Calu3 (cell line): Measurements from ENCODE around the gene ANTXR2. TPM values are rescaled to one million over a fixed set of nuclear protein-coding genes. Genes with fewer than 3 reads are reported as not detected.

Experiments used
- BruUV-seq: library from RNA; stranded (reverse); fragments of 400-500 nt; replicated peaks from 2 replicates; lab custom pipeline; 2021; lab: Mats Ljungman, UMichigan
- CTCF ChIA-PET: fragments of 300-600 bp; sonication (Branson Sonifier 250); formaldehyde crosslinking; loops from one replicate; lab custom pipeline; 2022; ENCODE audit warnings: antibody characterized with exemption; lab: Charles Lee
- DNase-seq: peaks from one replicate; pipeline ENCODE4 v3.0.0; 2022
- H3K27ac Mint-ChIP-seq: one replicate; pipeline ENCODE4 v1.8.0; 2022; ENCODE audit warnings: mixed read lengths; ENCODE audit not compliant: unreplicated experiment
- H3K27me3 Mint-ChIP-seq: one replicate; pipeline ENCODE4 v1.8.0; 2022; ENCODE audit warnings: mixed read lengths; ENCODE audit not compliant: unreplicated experiment
- H3K36me3 Mint-ChIP-seq: one replicate; pipeline ENCODE4 v1.8.0; 2022; ENCODE audit warnings: mild to moderate bottlenecking, moderate library complexity, mixed read lengths; ENCODE audit not compliant: insufficient read depth, unreplicated experiment
- H3K4me1 Mint-ChIP-seq: one replicate; pipeline ENCODE4 v1.8.0; 2022; ENCODE audit warnings: mild to moderate bottlenecking, low read depth, mixed read lengths; ENCODE audit not compliant: unreplicated experiment
- H3K4me3 Mint-ChIP-seq: one replicate; pipeline ENCODE4 v1.8.0; 2022; ENCODE audit warnings: mild to moderate bottlenecking, low read depth, moderate library complexity, mixed read lengths; ENCODE audit not compliant: unreplicated experiment
- H3K9me3 Mint-ChIP-seq: one replicate; pipeline ENCODE4 v1.8.0; 2022; ENCODE audit warnings: low read depth, mixed read lengths; ENCODE audit not compliant: unreplicated experiment
- intact Hi-C: fragments of 100-400 bp; cut with micrococcal nuclease; formaldehyde crosslinking; loops from one replicate; pipeline ENCODE4 v1.10.0; 2022; ENCODE audit not compliant: unreplicated experiment
- total RNA-seq: library from RNA; stranded (reverse); gene quantifications from 2 replicates; pipeline ENCODE4 v1.2.3, GENCODE V29; 2022
- TF ChIP-seq, protein P1 (sequence below): fragments of 200-600 bp; IDR thresholded peaks from one replicate; pipeline ENCODE4 v1.8.0; 2022; ENCODE audit warnings: antibody characterized with exemption; ENCODE audit not compliant: unreplicated experiment

ANTXR2 gene
- total RNA-seq, 1 experiment from 2014 or later: 23.6 TPM

DNA sequence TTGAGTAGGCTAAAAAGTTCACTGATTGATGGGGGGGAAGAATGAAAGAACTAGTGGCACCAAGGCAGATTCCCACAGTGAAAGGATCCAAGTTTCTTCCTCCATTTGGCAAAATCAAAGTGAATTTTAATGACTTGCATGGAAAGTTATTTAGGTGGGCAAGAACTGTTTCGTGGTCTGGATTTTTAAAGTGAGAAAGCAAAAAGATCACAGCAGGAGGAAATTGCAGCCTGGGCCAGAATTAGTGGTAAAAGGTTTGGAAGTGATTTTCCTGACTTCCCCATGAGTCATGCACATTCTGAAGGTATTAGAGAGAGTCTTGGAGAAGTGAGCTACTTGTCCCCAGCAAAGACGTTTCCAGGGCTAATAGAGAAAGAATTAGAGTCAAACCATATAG is 207.8 kb downstream of the ANTXR2 start:
- no peaks in the 10 kb centered on the region for H3K36me3 Mint-ChIP-seq
- CTCF ChIA-PET: no interaction called here
- intact Hi-C loops: no loop called here
- TF ChIP-seq, protein P1, sequence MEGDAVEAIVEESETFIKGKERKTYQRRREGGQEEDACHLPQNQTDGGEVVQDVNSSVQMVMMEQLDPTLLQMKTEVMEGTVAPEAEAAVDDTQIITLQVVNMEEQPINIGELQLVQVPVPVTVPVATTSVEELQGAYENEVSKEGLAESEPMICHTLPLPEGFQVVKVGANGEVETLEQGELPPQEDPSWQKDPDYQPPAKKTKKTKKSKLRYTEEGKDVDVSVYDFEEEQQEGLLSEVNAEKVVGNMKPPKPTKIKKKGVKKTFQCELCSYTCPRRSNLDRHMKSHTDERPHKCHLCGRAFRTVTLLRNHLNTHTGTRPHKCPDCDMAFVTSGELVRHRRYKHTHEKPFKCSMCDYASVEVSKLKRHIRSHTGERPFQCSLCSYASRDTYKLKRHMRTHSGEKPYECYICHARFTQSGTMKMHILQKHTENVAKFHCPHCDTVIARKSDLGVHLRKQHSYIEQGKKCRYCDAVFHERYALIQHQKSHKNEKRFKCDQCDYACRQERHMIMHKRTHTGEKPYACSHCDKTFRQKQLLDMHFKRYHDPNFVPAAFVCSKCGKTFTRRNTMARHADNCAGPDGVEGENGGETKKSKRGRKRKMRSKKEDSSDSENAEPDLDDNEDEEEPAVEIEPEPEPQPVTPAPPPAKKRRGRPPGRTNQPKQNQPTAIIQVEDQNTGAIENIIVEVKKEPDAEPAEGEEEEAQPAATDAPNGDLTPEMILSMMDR: no peak
- DNase-seq: no peak
- no peaks in the 10 kb centered on the region for H3K27me3 Mint-ChIP-seq
- no peak overlapping the region for H3K27ac Mint-ChIP-seq
- no peaks in the 10 kb centered on the region for H3K4me1 Mint-ChIP-seq
- H3K9me3 Mint-ChIP-seq: no peaks in the 10 kb centered on the region
- no peak overlapping the region for H3K4me3 Mint-ChIP-seq
- BruUV-seq: no TSS peak

DNA sequence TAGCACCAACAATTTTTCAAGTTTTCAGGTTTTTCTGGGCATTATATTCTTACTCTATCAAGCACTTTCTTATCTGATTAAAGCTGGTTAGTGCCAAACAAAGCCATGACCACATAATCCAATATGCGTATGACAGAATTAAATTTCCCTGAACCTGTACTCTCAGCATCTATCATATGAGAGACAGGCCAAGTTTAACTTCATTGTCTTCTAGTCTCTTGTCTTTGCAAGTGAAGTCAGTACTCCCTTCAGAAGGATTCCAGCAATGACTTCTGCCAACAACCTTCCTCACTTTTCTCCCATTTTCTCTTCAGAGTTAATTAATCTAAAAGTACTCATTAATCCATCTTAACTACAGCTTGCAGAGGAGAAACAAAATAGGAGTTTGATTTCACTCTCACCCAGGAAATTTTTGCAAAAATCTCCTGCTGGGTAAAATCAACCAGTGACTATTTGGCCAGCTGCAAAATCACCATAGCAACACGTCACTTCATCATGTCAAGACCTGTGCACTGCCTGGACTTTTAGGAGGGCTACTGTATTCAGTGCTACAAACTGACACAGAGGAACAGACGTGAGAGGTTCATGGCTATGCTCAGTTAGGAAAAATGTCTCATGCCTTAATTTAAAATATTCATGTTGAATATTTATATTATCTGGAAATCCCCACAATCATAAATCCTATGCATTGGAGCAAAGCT is 208.4 kb downstream of the ANTXR2 start:
- CTCF ChIA-PET: no interaction called here
- Mint-ChIP-seq H3K4me1 (no peaks in the 10 kb centered on the region), H3K4me3 (no peak overlapping the region), H3K36me3 (no peaks in the 10 kb centered on the region), H3K27ac (no peak overlapping the region), H3K27me3 (no peaks in the 10 kb centered on the region), H3K9me3 (no peaks in the 10 kb centered on the region)
- intact Hi-C loops: no loop called here
- no peak for DNase-seq
- TF ChIP-seq, protein P1: no peak
- no TSS peak for BruUV-seq

DNA sequence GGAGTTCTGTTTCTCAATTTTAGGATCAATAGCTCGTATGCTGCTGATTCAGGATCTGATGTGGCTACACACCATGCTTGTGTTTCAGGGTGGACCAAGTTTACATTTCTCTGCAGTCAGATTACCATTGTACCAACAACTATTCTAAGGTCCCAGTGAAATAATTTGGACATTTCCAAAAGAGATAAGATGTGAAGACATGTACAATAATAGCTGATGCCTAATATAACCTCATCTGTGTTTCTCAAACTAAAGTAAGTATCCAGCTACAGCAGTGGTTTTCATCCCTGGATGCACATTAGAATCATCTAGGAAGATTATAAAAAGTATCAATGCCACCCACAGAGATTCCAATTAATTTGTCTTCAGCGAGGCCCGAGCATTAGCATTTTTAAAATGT is 209.7 kb downstream of the ANTXR2 start:
- Mint-ChIP-seq H3K4me3 (no peak overlapping the region), H3K27ac (no peak overlapping the region), H3K27me3 (no peaks in the 10 kb centered on the region), H3K9me3 (no peaks in the 10 kb centered on the region), H3K36me3 (no peaks in the 10 kb centered on the region), H3K4me1 (no peaks in the 10 kb centered on the region)
- intact Hi-C loops: no loop called here
- no TSS peak for BruUV-seq
- CTCF ChIA-PET: no interaction called here
- TF ChIP-seq, protein P1: no peak
- DNase-seq: no peak

DNA sequence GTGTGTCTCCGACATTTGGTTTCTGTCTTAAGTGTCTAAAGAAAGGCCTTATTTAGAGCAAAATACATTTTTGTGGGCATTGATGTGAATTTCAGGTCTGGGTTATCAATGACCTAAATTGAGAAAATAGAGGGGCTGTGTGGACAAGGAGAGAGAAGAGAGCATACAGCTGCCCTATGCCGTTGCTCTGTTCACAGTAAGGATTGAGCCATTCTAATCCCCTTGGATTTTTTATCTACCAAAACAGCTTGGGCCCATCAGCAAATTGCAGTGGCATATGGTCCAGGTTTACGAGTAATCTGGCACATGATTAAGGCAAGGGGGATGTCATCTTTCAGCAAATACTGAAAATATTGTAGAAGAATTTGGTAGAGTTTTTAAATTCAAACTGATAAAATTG is 210.2 kb downstream of the ANTXR2 start:
- intact Hi-C loops: no loop called here
- H3K27me3 Mint-ChIP-seq: no peaks in the 10 kb centered on the region
- no peaks in the 10 kb centered on the region for H3K4me1 Mint-ChIP-seq
- no peaks in the 10 kb centered on the region for H3K36me3 Mint-ChIP-seq
- TF ChIP-seq, protein P1: no peak
- H3K27ac Mint-ChIP-seq: no peak overlapping the region
- no TSS peak for BruUV-seq
- CTCF ChIA-PET: no interaction called here
- DNase-seq: no peak
- no peaks in the 10 kb centered on the region for H3K9me3 Mint-ChIP-seq
- H3K4me3 Mint-ChIP-seq: no peak overlapping the region
